Stimulated activated CD4-positive, alpha-beta T cell treated with anti-CD3 and anti-CD28 coated beads, TNF-alpha, amount 100 ng/mL, for 4 hours (primary cell): ENCODE results near the gene MAPK1IP1L.

Experiments used
- DNase-seq, 3 experiments: peaks; one replicate each; pipeline ENCODE4 v3.0.0-alpha.2; 2020; ENCODE audit warnings: low read depth in 3 of 3

The MAPK1IP1L gene

GRCh38 chr14:55094292-55095157 is 43.1 kb downstream of the MAPK1IP1L start:
- no peak for DNase-seq

GRCh38 chr14:55097881-55098560 is 46.6 kb downstream of the MAPK1IP1L start:
- peak in 1 of 3 experiments; percentile 7 for DNase-seq

GRCh38 chr14:55098561-55098898 is 47.1 kb downstream of the MAPK1IP1L start:
- no peak for DNase-seq

- no peak for DNase-seq
Observed at GRCh38 chr14:55099756-55100155, 48.3 kb downstream of the MAPK1IP1L start.

- DNase-seq: no peak
Observed at GRCh38 chr14:55101698-55102097, 50.3 kb downstream of the MAPK1IP1L start.

- DNase-seq: no peak
Observed at GRCh38 chr14:55102141-55102621, 50.7 kb downstream of the MAPK1IP1L start.

GRCh38 chr14:55103005-55103640 is 51.7 kb downstream of the MAPK1IP1L start:
- peak in 2 of 3 experiments; percentile 9 to 16 for DNase-seq

- no peak for DNase-seq
Observed at GRCh38 chr14:55103971-55104954, 52.8 kb downstream of the MAPK1IP1L start.

GRCh38 chr14:55105991-55106390 is 54.5 kb downstream of the MAPK1IP1L start:
- no peak for DNase-seq

- peak in 1 of 3 experiments; percentile 13 for DNase-seq
Observed at GRCh38 chr14:55107766-55108554, 56.5 kb downstream of the MAPK1IP1L start.

GRCh38 chr14:55109836-55110235 is 58.4 kb downstream of the MAPK1IP1L start:
- no peak for DNase-seq

- no peak for DNase-seq
Observed at GRCh38 chr14:55111122-55111708, 59.8 kb downstream of the MAPK1IP1L start.

GRCh38 chr14:55114720-55115119 is 63.3 kb downstream of the MAPK1IP1L start:
- DNase-seq: no peak

GRCh38 chr14:55115460-55115859 is 64.0 kb downstream of the MAPK1IP1L start:
- no peak for DNase-seq

- DNase-seq: no peak
Observed at GRCh38 chr14:55115861-55116245, 64.4 kb downstream of the MAPK1IP1L start.

GRCh38 chr14:55116246-55117030 is 65.0 kb downstream of the MAPK1IP1L start:
- DNase-seq: no peak

GRCh38 chr14:55117803-55118441 is 66.5 kb downstream of the MAPK1IP1L start:
- DNase-seq: no peak

- DNase-seq: no peak
Observed at GRCh38 chr14:55118761-55119160, 67.3 kb downstream of the MAPK1IP1L start.
